Breast epithelium (tissue), 3 donors: Measurements from ENCODE around the gene ARHGAP15.

Source experiments
- CTCF ChIP-seq, 3 donors: fragments of 450-650 bp; IDR thresholded peaks; one replicate each; pipeline ENCODE4 v1.5.1; 2016 to 2017; ENCODE audit warnings: antibody characterized with exemption in 3 of 3, mild to moderate bottlenecking in 3 of 3, moderate library complexity in 3 of 3
- POLR2AphosphoS5 ChIP-seq, 3 donors: sonication (generic); formaldehyde crosslinking; IDR thresholded peaks; one replicate each; pipeline ENCODE4 v1.6.1; 2017; ENCODE audit warnings: antibody characterized with exemption in 3 of 3

GRCh38 chr2:143716522-143716921 is 587.3 kb downstream of the ARHGAP15 start:
- no peak for TF ChIP-seq CTCF (IDR thresholded peaks at IDR 0.05)
- TF ChIP-seq POLR2AphosphoS5 (IDR thresholded peaks at IDR 0.05), result no peak
